K562 (cell line): ENCODE data around the gene CCDC93. TPM values are rescaled to one million over a fixed set of nuclear protein-coding genes. Genes with fewer than 3 reads are reported as not detected.

Experiments
- ARID3B ChIP-seq: fragments of 250-450 bp; sonication (Bioruptor Pico); IDR thresholded peaks from 2 replicates; pipeline ENCODE4 v1.4.0; 2020; ENCODE audit warnings: borderline replicate concordance
- ZBTB26 ChIP-seq: fragments of 450-650 bp; formaldehyde crosslinking; IDR thresholded peaks from 2 replicates; pipeline ENCODE4 v1.4.0; 2022; ENCODE audit warnings: missing genetic modification characterization
- polyA plus RNA-seq, 8 experiments: library from polyadenylated mRNA; depleted of rRNA in 4 of 8; stranded (reverse) in 5 of 8; unstranded in 3 of 8; fragments of >200 nt; fragmentation: Nextera tagmentation in 2 of 8; fragmentation: Illumina TruSeq in 1 of 8; extraction: Ambion mirVana in 2 of 8; extraction: Trizol in 1 of 8; gene quantifications; 2 replicates each; pipeline versions ENCODE4 v1.2.1 to v1.2.3, GENCODE V29; 2011 to 2014; ENCODE audit warnings: inconsistent platforms in 1 of 8, missing spikeins in 1 of 8
- total RNA-seq, 7 experiments: library from RNA; depleted of rRNA in 6 of 7; stranded (reverse); fragments of >200 nt in 6 of 7; fragmentation: Illumina TruSeq in 2 of 7; extraction: Trizol in 2 of 7; gene quantifications; 2 replicates each; pipeline versions ENCODE4 v1.2.1 to v1.2.3, GENCODE V29; 2011 to 2021; ENCODE audit warnings: low replicate concordance in 1 of 7
- TF ChIP-seq, protein P1 (sequence below), 2 experiments: fragments of 150-350 bp in 1 of 2; IDR thresholded peaks; 2 replicates each; pipeline ENCODE4 v1.6.1; 2012 to 2016; ENCODE audit warnings: low read depth in 2 of 2, low read length in 2 of 2, mild to moderate bottlenecking in 1 of 2, moderate library complexity in 1 of 2
- TF ChIP-seq, protein P2 (sequence below): fragments of 250-450 bp; sonication (Bioruptor Pico); IDR thresholded peaks from 2 replicates; pipeline ENCODE4 v1.8.0; 2022; ENCODE audit warnings: moderate library complexity, mild to moderate bottlenecking, inconsistent platforms
- TF ChIP-seq, protein P3 (sequence below): fragments of 250-450 bp; sonication (Bioruptor Pico); IDR thresholded peaks from 2 replicates; pipeline ENCODE4 v1.5.0; 2021; ENCODE audit warnings: mild to moderate bottlenecking, borderline replicate concordance

The CCDC93 gene
- total and polyA plus RNA-seq, 9 of the 15 experiments (the other 6 are each of a cell fraction or from before 2014, with no cell fraction given): 3.3 to 19.3 (median 12.4) TPM

- TF ChIP-seq ZBTB26 (CRISPR knock-in tag) (no peak), ARID3B (CRISPR knock-in tag) (no peak)
- TF ChIP-seq, protein P1, sequence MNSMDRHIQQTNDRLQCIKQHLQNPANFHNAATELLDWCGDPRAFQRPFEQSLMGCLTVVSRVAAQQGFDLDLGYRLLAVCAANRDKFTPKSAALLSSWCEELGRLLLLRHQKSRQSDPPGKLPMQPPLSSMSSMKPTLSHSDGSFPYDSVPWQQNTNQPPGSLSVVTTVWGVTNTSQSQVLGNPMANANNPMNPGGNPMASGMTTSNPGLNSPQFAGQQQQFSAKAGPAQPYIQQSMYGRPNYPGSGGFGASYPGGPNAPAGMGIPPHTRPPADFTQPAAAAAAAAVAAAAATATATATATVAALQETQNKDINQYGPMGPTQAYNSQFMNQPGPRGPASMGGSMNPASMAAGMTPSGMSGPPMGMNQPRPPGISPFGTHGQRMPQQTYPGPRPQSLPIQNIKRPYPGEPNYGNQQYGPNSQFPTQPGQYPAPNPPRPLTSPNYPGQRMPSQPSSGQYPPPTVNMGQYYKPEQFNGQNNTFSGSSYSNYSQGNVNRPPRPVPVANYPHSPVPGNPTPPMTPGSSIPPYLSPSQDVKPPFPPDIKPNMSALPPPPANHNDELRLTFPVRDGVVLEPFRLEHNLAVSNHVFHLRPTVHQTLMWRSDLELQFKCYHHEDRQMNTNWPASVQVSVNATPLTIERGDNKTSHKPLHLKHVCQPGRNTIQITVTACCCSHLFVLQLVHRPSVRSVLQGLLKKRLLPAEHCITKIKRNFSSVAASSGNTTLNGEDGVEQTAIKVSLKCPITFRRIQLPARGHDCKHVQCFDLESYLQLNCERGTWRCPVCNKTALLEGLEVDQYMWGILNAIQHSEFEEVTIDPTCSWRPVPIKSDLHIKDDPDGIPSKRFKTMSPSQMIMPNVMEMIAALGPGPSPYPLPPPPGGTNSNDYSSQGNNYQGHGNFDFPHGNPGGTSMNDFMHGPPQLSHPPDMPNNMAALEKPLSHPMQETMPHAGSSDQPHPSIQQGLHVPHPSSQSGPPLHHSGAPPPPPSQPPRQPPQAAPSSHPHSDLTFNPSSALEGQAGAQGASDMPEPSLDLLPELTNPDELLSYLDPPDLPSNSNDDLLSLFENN (IDR thresholded peaks at IDR 0.05; ENCODE audit: low read depth in 2 of 2, low read length in 2 of 2): no peak
- TF ChIP-seq, protein P2, sequence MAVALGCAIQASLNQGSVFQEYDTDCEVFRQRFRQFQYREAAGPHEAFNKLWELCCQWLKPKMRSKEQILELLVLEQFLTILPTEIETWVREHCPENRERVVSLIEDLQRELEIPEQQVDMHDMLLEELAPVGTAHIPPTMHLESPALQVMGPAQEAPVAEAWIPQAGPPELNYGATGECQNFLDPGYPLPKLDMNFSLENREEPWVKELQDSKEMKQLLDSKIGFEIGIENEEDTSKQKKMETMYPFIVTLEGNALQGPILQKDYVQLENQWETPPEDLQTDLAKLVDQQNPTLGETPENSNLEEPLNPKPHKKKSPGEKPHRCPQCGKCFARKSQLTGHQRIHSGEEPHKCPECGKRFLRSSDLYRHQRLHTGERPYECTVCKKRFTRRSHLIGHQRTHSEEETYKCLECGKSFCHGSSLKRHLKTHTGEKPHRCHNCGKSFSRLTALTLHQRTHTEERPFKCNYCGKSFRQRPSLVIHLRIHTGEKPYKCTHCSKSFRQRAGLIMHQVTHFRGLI (CRISPR knock-in tag): no peak
- TF ChIP-seq, protein P3, sequence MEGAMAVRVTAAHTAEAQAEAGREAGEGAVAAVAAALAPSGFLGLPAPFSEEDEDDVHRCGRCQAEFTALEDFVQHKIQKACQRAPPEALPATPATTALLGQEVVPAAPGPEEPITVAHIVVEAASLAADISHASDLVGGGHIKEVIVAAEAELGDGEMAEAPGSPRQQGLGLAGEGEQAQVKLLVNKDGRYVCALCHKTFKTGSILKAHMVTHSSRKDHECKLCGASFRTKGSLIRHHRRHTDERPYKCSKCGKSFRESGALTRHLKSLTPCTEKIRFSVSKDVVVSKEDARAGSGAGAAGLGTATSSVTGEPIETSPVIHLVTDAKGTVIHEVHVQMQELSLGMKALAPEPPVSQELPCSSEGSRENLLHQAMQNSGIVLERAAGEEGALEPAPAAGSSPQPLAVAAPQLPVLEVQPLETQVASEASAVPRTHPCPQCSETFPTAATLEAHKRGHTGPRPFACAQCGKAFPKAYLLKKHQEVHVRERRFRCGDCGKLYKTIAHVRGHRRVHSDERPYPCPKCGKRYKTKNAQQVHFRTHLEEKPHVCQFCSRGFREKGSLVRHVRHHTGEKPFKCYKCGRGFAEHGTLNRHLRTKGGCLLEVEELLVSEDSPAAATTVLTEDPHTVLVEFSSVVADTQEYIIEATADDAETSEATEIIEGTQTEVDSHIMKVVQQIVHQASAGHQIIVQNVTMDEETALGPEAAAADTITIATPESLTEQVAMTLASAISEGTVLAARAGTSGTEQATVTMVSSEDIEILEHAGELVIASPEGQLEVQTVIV (CRISPR knock-in tag): no peak
Observed at GRCh38 chr2:117977696-117978095, 36.2 kb downstream of the CCDC93 start (continued).
